ENCODE measurements around the gene KCNB1.

The KCNB1 gene

DNA sequence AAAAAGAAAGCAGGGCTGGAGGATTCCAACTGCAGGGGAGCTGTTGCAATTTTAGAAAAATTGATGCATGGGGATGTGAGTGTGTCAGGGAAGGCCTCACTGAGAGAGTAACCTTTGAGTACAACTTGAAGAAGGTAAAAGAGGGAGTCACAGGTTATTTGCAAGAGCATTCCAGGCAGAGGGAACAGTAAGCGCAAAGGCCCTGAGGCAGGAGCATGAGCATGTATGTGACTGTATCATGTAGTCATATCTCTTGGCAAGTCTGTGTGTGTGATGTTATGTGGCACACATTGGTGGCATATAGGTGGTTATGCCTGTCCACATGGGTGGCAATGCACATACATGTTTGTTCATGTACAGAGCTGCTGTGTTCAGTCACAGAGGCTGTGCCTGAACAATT lies 133.4 kb downstream of the KCNB1 start:
- Histone ChIP-seq H3K27me3 (ENCODE audit: insufficient read depth, poor library complexity, severe bottlenecking) (peaks cover 2% of the 10 kb centered on the region), H3K27ac (replicated peaks) (no peak overlapping the region), H3K4me3 (replicated peaks; ENCODE audit: insufficient read depth, low read length) (no peak overlapping the region)
- no peak for DNase-seq (ENCODE audit: low read depth in 1 of 2, low spot score in 1 of 2)
- TF ChIP-seq POLR2AphosphoS5 (IDR thresholded peaks at IDR 0.05; ENCODE audit: low read depth) = no peak
- TF ChIP-seq, protein P1, sequence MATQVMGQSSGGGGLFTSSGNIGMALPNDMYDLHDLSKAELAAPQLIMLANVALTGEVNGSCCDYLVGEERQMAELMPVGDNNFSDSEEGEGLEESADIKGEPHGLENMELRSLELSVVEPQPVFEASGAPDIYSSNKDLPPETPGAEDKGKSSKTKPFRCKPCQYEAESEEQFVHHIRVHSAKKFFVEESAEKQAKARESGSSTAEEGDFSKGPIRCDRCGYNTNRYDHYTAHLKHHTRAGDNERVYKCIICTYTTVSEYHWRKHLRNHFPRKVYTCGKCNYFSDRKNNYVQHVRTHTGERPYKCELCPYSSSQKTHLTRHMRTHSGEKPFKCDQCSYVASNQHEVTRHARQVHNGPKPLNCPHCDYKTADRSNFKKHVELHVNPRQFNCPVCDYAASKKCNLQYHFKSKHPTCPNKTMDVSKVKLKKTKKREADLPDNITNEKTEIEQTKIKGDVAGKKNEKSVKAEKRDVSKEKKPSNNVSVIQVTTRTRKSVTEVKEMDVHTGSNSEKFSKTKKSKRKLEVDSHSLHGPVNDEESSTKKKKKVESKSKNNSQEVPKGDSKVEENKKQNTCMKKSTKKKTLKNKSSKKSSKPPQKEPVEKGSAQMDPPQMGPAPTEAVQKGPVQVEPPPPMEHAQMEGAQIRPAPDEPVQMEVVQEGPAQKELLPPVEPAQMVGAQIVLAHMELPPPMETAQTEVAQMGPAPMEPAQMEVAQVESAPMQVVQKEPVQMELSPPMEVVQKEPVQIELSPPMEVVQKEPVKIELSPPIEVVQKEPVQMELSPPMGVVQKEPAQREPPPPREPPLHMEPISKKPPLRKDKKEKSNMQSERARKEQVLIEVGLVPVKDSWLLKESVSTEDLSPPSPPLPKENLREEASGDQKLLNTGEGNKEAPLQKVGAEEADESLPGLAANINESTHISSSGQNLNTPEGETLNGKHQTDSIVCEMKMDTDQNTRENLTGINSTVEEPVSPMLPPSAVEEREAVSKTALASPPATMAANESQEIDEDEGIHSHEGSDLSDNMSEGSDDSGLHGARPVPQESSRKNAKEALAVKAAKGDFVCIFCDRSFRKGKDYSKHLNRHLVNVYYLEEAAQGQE (IDR thresholded peaks at IDR 0.05; ENCODE audit: insufficient replicate concordance, low read depth) = no peak
- TF ChIP-seq GABPA (IDR thresholded peaks at IDR 0.05; ENCODE audit: low read depth) = no peak
- TF ChIP-seq, protein P2, sequence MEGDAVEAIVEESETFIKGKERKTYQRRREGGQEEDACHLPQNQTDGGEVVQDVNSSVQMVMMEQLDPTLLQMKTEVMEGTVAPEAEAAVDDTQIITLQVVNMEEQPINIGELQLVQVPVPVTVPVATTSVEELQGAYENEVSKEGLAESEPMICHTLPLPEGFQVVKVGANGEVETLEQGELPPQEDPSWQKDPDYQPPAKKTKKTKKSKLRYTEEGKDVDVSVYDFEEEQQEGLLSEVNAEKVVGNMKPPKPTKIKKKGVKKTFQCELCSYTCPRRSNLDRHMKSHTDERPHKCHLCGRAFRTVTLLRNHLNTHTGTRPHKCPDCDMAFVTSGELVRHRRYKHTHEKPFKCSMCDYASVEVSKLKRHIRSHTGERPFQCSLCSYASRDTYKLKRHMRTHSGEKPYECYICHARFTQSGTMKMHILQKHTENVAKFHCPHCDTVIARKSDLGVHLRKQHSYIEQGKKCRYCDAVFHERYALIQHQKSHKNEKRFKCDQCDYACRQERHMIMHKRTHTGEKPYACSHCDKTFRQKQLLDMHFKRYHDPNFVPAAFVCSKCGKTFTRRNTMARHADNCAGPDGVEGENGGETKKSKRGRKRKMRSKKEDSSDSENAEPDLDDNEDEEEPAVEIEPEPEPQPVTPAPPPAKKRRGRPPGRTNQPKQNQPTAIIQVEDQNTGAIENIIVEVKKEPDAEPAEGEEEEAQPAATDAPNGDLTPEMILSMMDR (IDR thresholded peaks at IDR 0.05; ENCODE audit: insufficient read depth, low read length) = no peak
- no peak for TF ChIP-seq SPI1 (IDR thresholded peaks at IDR 0.05; ENCODE audit: borderline replicate concordance, low read depth)

DNA sequence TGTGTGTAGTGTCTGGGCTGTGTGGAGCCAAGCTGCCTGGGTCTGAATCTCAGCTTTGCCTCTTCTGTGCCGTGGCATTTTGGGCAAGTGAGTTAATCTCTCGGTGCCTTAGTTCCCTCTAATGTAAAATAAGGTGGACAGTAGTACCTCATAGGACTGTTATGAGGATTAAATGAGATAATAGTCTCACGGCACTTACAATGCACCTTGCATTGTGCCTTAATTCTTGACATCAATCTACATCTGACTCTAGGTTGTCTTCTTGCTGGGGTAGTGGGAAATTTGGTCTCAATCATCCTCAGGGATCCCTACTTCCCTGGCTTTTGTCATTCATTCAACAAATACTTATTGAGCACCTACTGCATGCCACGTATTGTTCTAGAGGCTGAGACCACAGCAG lies 133.9 kb downstream of the KCNB1 start:
- H3K27me3 ChIP-seq (ENCODE audit: insufficient read depth, poor library complexity, severe bottlenecking) = peaks cover 2% of the 10 kb centered on the region
- no peak for DNase-seq (ENCODE audit: low read depth in 1 of 2, low spot score in 1 of 2)
- no peak overlapping the region for H3K4me3 ChIP-seq (replicated peaks; ENCODE audit: insufficient read depth, low read length)
- TF ChIP-seq, protein P2 (IDR thresholded peaks at IDR 0.05; ENCODE audit: insufficient read depth, low read length) = no peak
- TF ChIP-seq GABPA (IDR thresholded peaks at IDR 0.05; ENCODE audit: low read depth) = no peak
- TF ChIP-seq, protein P1 (IDR thresholded peaks at IDR 0.05; ENCODE audit: insufficient replicate concordance, low read depth) = no peak
- TF ChIP-seq POLR2AphosphoS5 (IDR thresholded peaks at IDR 0.05; ENCODE audit: low read depth) = no peak
- no peak for TF ChIP-seq SPI1 (IDR thresholded peaks at IDR 0.05; ENCODE audit: borderline replicate concordance, low read depth)
- H3K27ac ChIP-seq (replicated peaks) = no peak overlapping the region

DNA sequence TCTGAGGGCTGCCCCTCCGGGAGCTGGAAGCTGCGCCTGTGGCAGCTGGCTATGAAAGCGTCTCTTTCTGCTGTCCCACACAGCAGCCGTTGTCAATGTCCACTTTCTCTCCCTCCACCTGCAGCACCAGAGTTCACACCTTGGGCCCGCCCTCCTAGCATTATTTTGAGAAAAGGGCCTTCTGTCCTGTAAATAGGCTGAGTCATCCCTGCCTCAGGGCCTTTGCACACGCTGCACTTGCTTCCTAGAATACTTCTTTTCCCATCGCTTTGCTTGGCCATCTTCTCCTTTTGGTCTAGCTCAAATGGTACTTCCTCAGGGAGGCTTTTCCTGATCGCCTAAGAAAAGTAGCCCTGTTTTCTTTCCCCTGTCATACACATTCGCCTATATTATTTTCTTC lies 135.3 kb downstream of the KCNB1 start:
- Histone ChIP-seq H3K27ac (replicated peaks) (no peak overlapping the region), H3K27me3 (ENCODE audit: insufficient read depth, poor library complexity, severe bottlenecking) (peaks cover 2% of the 10 kb centered on the region), H3K4me3 (replicated peaks; ENCODE audit: insufficient read depth, low read length) (no peak overlapping the region)
- DNase-seq (ENCODE audit: low read depth in 1 of 2, low spot score in 1 of 2) = no peak
- TF ChIP-seq SPI1 (IDR thresholded peaks at IDR 0.05; ENCODE audit: borderline replicate concordance, low read depth) (no peak), GABPA (IDR thresholded peaks at IDR 0.05; ENCODE audit: low read depth) (no peak), POLR2AphosphoS5 (IDR thresholded peaks at IDR 0.05; ENCODE audit: low read depth) (no peak)
- TF ChIP-seq, protein P2 (IDR thresholded peaks at IDR 0.05; ENCODE audit: insufficient read depth, low read length) = no peak
- TF ChIP-seq, protein P1 (IDR thresholded peaks at IDR 0.05; ENCODE audit: insufficient replicate concordance, low read depth) = no peak

Data from HL-60 (cell line).